H1 (cell line): ENCODE data around the gene ST3GAL3. TPM values are rescaled to one million over a fixed set of nuclear protein-coding genes. Genes with fewer than 3 reads are reported as not detected.

Source experiments
- CTCF ChIA-PET: fragments of 300-600 bp; sonication (Branson Sonifier 250); formaldehyde crosslinking; loops from one replicate; lab custom pipeline; 2021; ENCODE audit not compliant: partially characterized antibody; lab: Charles Lee
- POLR2A ChIA-PET: fragments of 300-600 bp; sonication (Branson Sonifier 250); formaldehyde crosslinking; loops from one replicate; lab custom pipeline; 2021; ENCODE audit warnings: inconsistent platforms; ENCODE audit not compliant: partially characterized antibody; lab: Charles Lee
- DNase-seq, 2 experiments: peaks; one replicate each; pipeline versions ENCODE4 v3.0.0 to v3.0.0-alpha.2; 2010 to 2022; ENCODE audit warnings: low spot score in 2 of 2, low read depth in 1 of 2, mixed read lengths in 1 of 2
- FAIRE-seq: peaks from 2 replicates; lab custom pipeline; 2011; peaks lifted over from hg19 to GRCh38; lab: Jason Lieb, UNC
- H2AFZ ChIP-seq: 2 replicates; pipeline ENCODE4 v1.8.1; 2012; ENCODE audit warnings: low read length, inconsistent platforms
- H2AK5ac ChIP-seq: 2 replicates; pipeline ENCODE4 v1.6.1; 2013; ENCODE audit warnings: low read depth, low read length
- H2BK120ac ChIP-seq: replicated peaks from 2 replicates; pipeline ENCODE3; 2013; ENCODE audit warnings: low read depth, low read length, inconsistent platforms
- H2BK12ac ChIP-seq: 2 replicates; pipeline ENCODE4 v1.6.1; 2013; ENCODE audit warnings: low read depth, low read length
- H2BK15ac ChIP-seq: 2 replicates; pipeline ENCODE4 v1.6.1; 2013; ENCODE audit warnings: low read length
- H2BK20ac ChIP-seq: 2 replicates; pipeline ENCODE4 v1.6.1; 2013; ENCODE audit warnings: low read length
- H2BK5ac ChIP-seq: 2 replicates; pipeline ENCODE4 v1.6.1; 2013; ENCODE audit warnings: low read depth, low read length
- H3K14ac ChIP-seq: 2 replicates; pipeline ENCODE4 v1.6.1; 2013; ENCODE audit warnings: inconsistent platforms; ENCODE audit not compliant: insufficient read length
- H3K18ac ChIP-seq: 2 replicates; pipeline ENCODE4 v1.6.1; 2013; ENCODE audit warnings: low read length; ENCODE audit errors: extremely low read depth
- H3K23ac ChIP-seq: 2 replicates; pipeline ENCODE4 v1.6.1; 2013; ENCODE audit warnings: inconsistent platforms; ENCODE audit not compliant: insufficient read length
- H3K23me2 ChIP-seq: 2 replicates; pipeline ENCODE4 v1.6.1; 2013; ENCODE audit warnings: low read depth, low read length
- H3K27ac ChIP-seq: 2 replicates; pipeline ENCODE4 v1.6.1; 2011; ENCODE audit warnings: low read depth, low read length, inconsistent platforms
- H3K27me3 ChIP-seq, 4 experiments: replicated peaks in 1 of 4; 1 replicate in 1 of 4; 2 replicates in 3 of 4; pipeline versions ENCODE4 v1.6.1 to v1.8.1; 2011 to 2013; ENCODE audit warnings: low read length in 3 of 4, mild to moderate bottlenecking in 3 of 4, inconsistent platforms in 2 of 4, mixed read lengths in 2 of 4, moderate library complexity in 1 of 4; ENCODE audit not compliant: control insufficient read depth in 3 of 4, insufficient read depth in 3 of 4; ENCODE audit errors: extremely low read depth in 1 of 4
- H3K36me3 ChIP-seq, 4 experiments: 2 replicates each; pipeline versions ENCODE4 v1.6.1 to v1.8.1; 2011 to 2013; ENCODE audit warnings: mild to moderate bottlenecking in 4 of 4, low read length in 3 of 4, moderate library complexity in 2 of 4, control low read depth in 1 of 4, inconsistent platforms in 1 of 4; ENCODE audit not compliant: insufficient read depth in 4 of 4, control insufficient read depth in 2 of 4
- H3K4ac ChIP-seq: replicated peaks from 2 replicates; pipeline ENCODE3; 2013; ENCODE audit warnings: low read length, low read depth, mixed read lengths, inconsistent platforms; ENCODE audit not compliant: insufficient read length
- H3K4me1 ChIP-seq, 4 experiments: replicated peaks in 1 of 4; 1 replicate in 1 of 4; 2 replicates in 3 of 4; pipeline versions ENCODE4 v1.6.1 to v1.8.1; 2011 to 2013; ENCODE audit warnings: low read length in 3 of 4, inconsistent platforms in 2 of 4, mixed read lengths in 1 of 4; ENCODE audit not compliant: insufficient read depth in 4 of 4, control insufficient read depth in 3 of 4
- H3K4me2 ChIP-seq, 2 experiments: 2 replicates each; pipeline versions ENCODE4 v1.6.1 to v1.8.1; 2011 to 2013; ENCODE audit warnings: low read depth in 2 of 2, low read length in 2 of 2, control low read depth in 1 of 2, inconsistent platforms in 1 of 2, mild to moderate bottlenecking in 1 of 2; ENCODE audit not compliant: insufficient read depth in 1 of 2
- H3K4me3 ChIP-seq, 4 experiments: fragments of 200-600, 300-600 bp in 1 of 4; sonication (generic), shearing (Covaris generic), sonication (Bioruptor Twin) in 1 of 4; 2 replicates each; pipeline versions ENCODE4 v1.5.1 to v1.8.1; 2011 to 2016; ENCODE audit warnings: low read length in 4 of 4, low read depth in 3 of 4, control low read depth in 2 of 4, inconsistent platforms in 2 of 4, mild to moderate bottlenecking in 2 of 4, mixed read lengths in 1 of 4, moderate library complexity in 1 of 4; ENCODE audit not compliant: insufficient read depth in 2 of 4; ENCODE audit errors: extremely low read depth in 1 of 4
- H3K56ac ChIP-seq: replicated peaks from 2 replicates; pipeline ENCODE3; 2013; ENCODE audit warnings: low read depth, mild to moderate bottlenecking, mixed read lengths, low read length, inconsistent platforms; ENCODE audit not compliant: insufficient read length
- H3K79me1 ChIP-seq: 2 replicates; pipeline ENCODE4 v1.6.1; 2013; ENCODE audit warnings: low read depth, low read length, control low read depth
- H3K79me2 ChIP-seq, 2 experiments: 2 replicates each; pipeline versions ENCODE4 v1.6.1 to v1.8.1; 2012 to 2013; ENCODE audit warnings: low read length in 2 of 2, mild to moderate bottlenecking in 2 of 2, inconsistent platforms in 1 of 2; ENCODE audit not compliant: insufficient read depth in 2 of 2, control insufficient read depth in 1 of 2
- H3K9ac ChIP-seq, 4 experiments: replicated peaks in 1 of 4; 1 replicate in 1 of 4; 2 replicates in 3 of 4; pipeline versions ENCODE4 v1.6.1 to v1.8.1; 2011 to 2013; ENCODE audit warnings: low read depth in 3 of 4, low read length in 3 of 4, control low read depth in 2 of 4, mild to moderate bottlenecking in 2 of 4, moderate library complexity in 2 of 4, inconsistent platforms in 1 of 4; ENCODE audit errors: extremely low read depth in 1 of 4
- H3K9me3 ChIP-seq, 2 experiments: 2 replicates each; pipeline versions ENCODE4 v1.6.1 to v1.8.1; 2012 to 2013; ENCODE audit warnings: mild to moderate bottlenecking in 2 of 2, moderate library complexity in 2 of 2, control low read depth in 1 of 2, inconsistent platforms in 1 of 2, low read depth in 1 of 2, low read length in 1 of 2, mixed read lengths in 1 of 2; ENCODE audit not compliant: insufficient read depth in 2 of 2
- H4K20me1 ChIP-seq, 2 experiments: replicated peaks in 1 of 2; 2 replicates each; pipeline versions ENCODE3 to v1.8.1; 2011 to 2013; ENCODE audit warnings: inconsistent platforms in 2 of 2, low read length in 2 of 2, mild to moderate bottlenecking in 1 of 2; ENCODE audit not compliant: insufficient read depth in 2 of 2, control insufficient read depth in 1 of 2
- H4K5ac ChIP-seq: 2 replicates; pipeline ENCODE4 v1.6.1; 2013; ENCODE audit warnings: low read length, low read depth, mixed read lengths, inconsistent platforms; ENCODE audit not compliant: insufficient read length
- H4K8ac ChIP-seq: 2 replicates; pipeline ENCODE4 v1.8.0; 2013; ENCODE audit warnings: mild to moderate bottlenecking, moderate library complexity, low read length, inconsistent platforms; ENCODE audit not compliant: insufficient read depth; ENCODE audit errors: extremely low read depth
- H4K91ac ChIP-seq: replicated peaks from 2 replicates; pipeline ENCODE3; 2013; ENCODE audit warnings: low read length, mixed read lengths, inconsistent platforms; ENCODE audit not compliant: insufficient read length
- ASH2L ChIP-seq: fragments of 200-600, 300-600 bp; sonication (generic); IDR thresholded peaks from one replicate; pipeline ENCODE4 v1.7.1; 2017; ENCODE audit warnings: low read length
- CBX5 ChIP-seq: fragments of 300-800, 300-1000 bp; sonication (generic); IDR thresholded peaks from 2 replicates; pipeline ENCODE4 v1.7.1; 2016; ENCODE audit warnings: antibody characterized with exemption, low read length, low read depth
- EGR1 ChIP-seq: IDR thresholded peaks from 2 replicates; pipeline ENCODE4 v1.6.1; 2011; ENCODE audit warnings: low read depth, low read length, borderline replicate concordance
- GTF2F1 ChIP-seq: IDR thresholded peaks from 2 replicates; pipeline ENCODE4 v1.6.1; 2012; ENCODE audit warnings: low read depth, low read length, improper control_type of control experiment, borderline replicate concordance
- HDAC6 ChIP-seq: IDR thresholded peaks from one replicate; pipeline ENCODE4 v1.7.1; 2012; ENCODE audit warnings: low read depth, mild to moderate bottlenecking, inconsistent platforms, low read length, moderate library complexity
- POU5F1 ChIP-seq: IDR thresholded peaks from 2 replicates; pipeline ENCODE4 v1.6.1; 2011; ENCODE audit warnings: low read depth, mild to moderate bottlenecking, low read length, moderate library complexity
- SAP30 ChIP-seq: fragments of 300-600 bp; sonication (generic); IDR thresholded peaks from 2 replicates; pipeline ENCODE4 v1.7.1; 2012; ENCODE audit warnings: low read length, moderate library complexity, mild to moderate bottlenecking, inconsistent platforms; ENCODE audit not compliant: insufficient read depth, insufficient replicate concordance
- SIRT6 ChIP-seq: IDR thresholded peaks from one replicate; pipeline ENCODE4 v1.7.1; 2012; ENCODE audit warnings: low read length, inconsistent platforms
- USF2 ChIP-seq: IDR thresholded peaks from 2 replicates; pipeline ENCODE4 v1.6.1; 2011; ENCODE audit warnings: low read length, improper control_type of control experiment
- whole genome bisulfite sequencing, 2 experiments: shearing (Covaris generic) in 1 of 2; methylation state at CpG; one replicate each; pipeline versions ENCODE4 v1.1.6 to v1.1.7; 2013 to 2015; ENCODE audit warnings: low lambda C conversion rate in 2 of 2, mixed read lengths in 2 of 2, inconsistent platforms in 1 of 2, low coverage in 1 of 2, missing lambda C conversion rate in 1 of 2; ENCODE audit not compliant: insufficient replicate concordance in 2 of 2, insufficient coverage in 1 of 2, insufficient read length in 1 of 2; ENCODE audit errors: extremely low coverage in 1 of 2, missing lambda C conversion rate in 1 of 2; 5-methylcytosine and 5-hydroxymethylcytosine counted together
- polyA plus RNA-seq, 7 experiments: library from polyadenylated mRNA; depleted of rRNA in 3 of 7; stranded (reverse) in 5 of 7; unstranded in 2 of 7; fragments of >200 nt in 5 of 7; fragments of 200-250 nt in 2 of 7; gene quantifications; 1 replicate in 5 of 7; 2 replicates in 1 of 7; 4 replicates in 1 of 7; pipeline versions ENCODE4 v1.2.1 to v1.2.3, GENCODE V29; 2011 to 2013; ENCODE audit warnings: missing spikeins in 2 of 7, mixed read lengths in 2 of 7
- total RNA-seq: library from RNA; stranded (reverse); fragmentation: NEBNext Ultra II Directional; extraction: Animal tissue kit (Norgen Biotek cat#: 25700); gene quantifications from 2 replicates; pipeline ENCODE4 v1.2.1, GENCODE V29; 2021

Gene ST3GAL3
- total and polyA plus RNA-seq, 2 of the 8 experiments (the other 6 are each of a cell fraction or from before 2014, with no cell fraction given), result 6.8 to 7.0 TPM

- no peaks in the 10 kb centered on the region for H3K4me1 ChIP-seq
- no peak overlapping the region for H2AFZ ChIP-seq
- H2BK5ac ChIP-seq, result no peak overlapping the region
- H4K20me1 ChIP-seq, result no peaks in the 10 kb centered on the region
- H3K27me3 ChIP-seq, result no peaks in the 10 kb centered on the region
- no peak overlapping the region for H3K56ac ChIP-seq
- H2BK15ac ChIP-seq, result no peak overlapping the region
- H3K79me2 ChIP-seq, result no peaks in the 10 kb centered on the region
- H3K23ac ChIP-seq, result no peak overlapping the region
- H3K18ac ChIP-seq, result no peak overlapping the region
- no peak overlapping the region for H3K14ac ChIP-seq
- WGBS, 2 experiments, result 92% methylated on average over 2 of the region's 2 CpGs; no CpG with 5 or more reads in 1 of the 2 experiments
- H2BK120ac ChIP-seq, result no peak overlapping the region
- ChIA-PET CTCF (interaction anchor here (0.9 to 2.4 kb wide), 2 partner anchors 9 to 193 kb away, joined by 3 to 8 read pairs; no protein-coding TSS in a partner anchor), POLR2A (no interaction called here)
- H3K9me3 ChIP-seq, result no peaks in the 10 kb centered on the region
- H4K8ac ChIP-seq, result no peak overlapping the region
- no peak overlapping the region for H4K5ac ChIP-seq
- DNase-seq (no peak), FAIRE-seq (no peak)
- H3K4me2 ChIP-seq, result no peak overlapping the region
- H3K27ac ChIP-seq, result no peak overlapping the region
- no peaks in the 10 kb centered on the region for H3K79me1 ChIP-seq
- H3K9ac ChIP-seq, result no peak overlapping the region
- H3K23me2 ChIP-seq, result 0 out of 2 replicates have a peak, but pooled peaks cover 2% of the 10 kb centered on the region
- TF ChIP-seq SAP30 (no peak), POU5F1 (no peak), GTF2F1 (no peak), CBX5 (no peak), EGR1 (no peak), HDAC6 (no peak), USF2 (no peak), SIRT6 (no peak), ASH2L (no peak)
- no peak overlapping the region for H2BK12ac ChIP-seq
- no peak overlapping the region for H2BK20ac ChIP-seq
- no peak overlapping the region for H3K4ac ChIP-seq
- H3K36me3 ChIP-seq, result no peaks in the 10 kb centered on the region
- H2AK5ac ChIP-seq, result no peak overlapping the region
- H4K91ac ChIP-seq, result no peak overlapping the region
- H3K4me3 ChIP-seq, result no peak overlapping the region
Measured at GRCh38 chr1:43736819-43737218, 29.5 kb downstream of the ST3GAL3 start.
